ENCODE measurements around the gene CPED1. TPM values are rescaled to one million over a fixed set of nuclear protein-coding genes. Genes with fewer than 3 reads are reported as not detected.
"Not testable (repeated sequence)": the region's sequence is repeated elsewhere in the genome, so short reads cannot be mapped to it uniquely, and the experiment has no call there.

The CPED1 gene
- total RNA-seq, 4 donors from 2014 or later, result 1.3 to 5.6 (median 3.6) TPM

DNA sequence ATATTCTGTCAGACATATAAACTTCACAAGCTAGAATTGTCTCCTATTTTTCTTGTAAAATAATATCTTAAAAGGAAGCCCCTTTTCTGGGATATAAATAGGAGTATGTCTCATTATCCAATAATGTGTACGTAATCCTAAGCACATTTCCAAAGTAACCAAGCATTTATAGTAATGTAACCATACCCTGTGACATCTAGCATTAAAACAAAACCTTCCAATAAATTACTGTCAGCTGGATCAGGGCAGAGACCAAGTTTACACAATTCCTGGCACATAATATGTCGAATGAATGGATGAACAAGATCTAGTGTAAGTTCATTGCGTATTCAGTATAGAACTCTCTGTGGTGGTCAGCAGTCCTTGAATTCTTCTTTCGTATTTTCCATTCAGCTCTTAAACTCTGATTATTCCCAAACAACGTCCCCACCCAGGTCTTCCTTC lies 14.3 kb downstream of the CPED1 start:
- Histone ChIP-seq H3K4me3 (no peak overlapping the region), H3K27me3 (no peaks in the 10 kb centered on the region), H3K27ac (no peak overlapping the region), H3K4me1 (peaks cover 6% of the 10 kb centered on the region), H3K9me3 (no peaks in the 10 kb centered on the region), H3K36me3 (no peaks in the 10 kb centered on the region)
- DNase-seq (ENCODE audit: low spot score in 2 of 2), result no peak
- TF ChIP-seq EP300 (IDR thresholded peaks at IDR 0.05) (no peak), POLR2A (IDR thresholded peaks at IDR 0.05) (no peak), POLR2AphosphoS5 (IDR thresholded peaks at IDR 0.05) (no peak)
- TF ChIP-seq, protein P1, sequence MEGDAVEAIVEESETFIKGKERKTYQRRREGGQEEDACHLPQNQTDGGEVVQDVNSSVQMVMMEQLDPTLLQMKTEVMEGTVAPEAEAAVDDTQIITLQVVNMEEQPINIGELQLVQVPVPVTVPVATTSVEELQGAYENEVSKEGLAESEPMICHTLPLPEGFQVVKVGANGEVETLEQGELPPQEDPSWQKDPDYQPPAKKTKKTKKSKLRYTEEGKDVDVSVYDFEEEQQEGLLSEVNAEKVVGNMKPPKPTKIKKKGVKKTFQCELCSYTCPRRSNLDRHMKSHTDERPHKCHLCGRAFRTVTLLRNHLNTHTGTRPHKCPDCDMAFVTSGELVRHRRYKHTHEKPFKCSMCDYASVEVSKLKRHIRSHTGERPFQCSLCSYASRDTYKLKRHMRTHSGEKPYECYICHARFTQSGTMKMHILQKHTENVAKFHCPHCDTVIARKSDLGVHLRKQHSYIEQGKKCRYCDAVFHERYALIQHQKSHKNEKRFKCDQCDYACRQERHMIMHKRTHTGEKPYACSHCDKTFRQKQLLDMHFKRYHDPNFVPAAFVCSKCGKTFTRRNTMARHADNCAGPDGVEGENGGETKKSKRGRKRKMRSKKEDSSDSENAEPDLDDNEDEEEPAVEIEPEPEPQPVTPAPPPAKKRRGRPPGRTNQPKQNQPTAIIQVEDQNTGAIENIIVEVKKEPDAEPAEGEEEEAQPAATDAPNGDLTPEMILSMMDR (IDR thresholded peaks at IDR 0.05), result no peak
- 82% methylated on average over 5 of the region's 5 CpGs for WGBS

DNA sequence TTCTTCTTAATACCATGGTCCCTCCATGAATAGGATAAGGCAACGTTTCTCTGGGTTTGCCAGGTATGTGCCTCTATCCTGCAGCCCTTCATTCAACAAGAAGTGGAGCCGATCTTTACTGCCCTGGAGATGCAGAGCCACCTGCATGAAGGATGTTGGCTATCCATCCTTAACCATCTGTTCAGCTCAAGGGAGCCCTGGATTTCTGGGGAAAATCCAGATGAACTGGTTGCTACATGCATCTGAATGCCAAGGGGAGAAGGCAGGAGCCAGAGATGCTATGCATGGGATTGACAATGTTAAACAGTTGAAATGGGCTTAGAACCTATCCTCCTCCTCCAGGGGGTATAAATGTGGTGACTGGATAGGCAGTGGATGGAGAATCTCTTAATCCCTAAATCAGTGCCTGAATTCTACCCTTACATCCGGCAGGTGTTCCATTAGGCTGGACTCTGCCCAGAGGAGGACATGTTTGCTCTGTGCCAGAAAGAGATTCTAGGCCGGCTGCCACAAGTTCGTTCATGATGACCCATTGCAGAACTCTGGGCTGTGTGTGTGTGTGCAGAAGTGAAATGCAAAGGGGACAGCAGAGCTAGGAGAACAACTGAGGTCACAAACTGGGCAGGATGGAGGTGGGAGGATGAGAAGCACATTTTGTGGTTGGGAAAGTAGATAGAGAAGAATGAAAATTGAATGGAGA lies 15.6 kb downstream of the CPED1 start:
- no peak overlapping the region for H3K4me3 ChIP-seq
- TF ChIP-seq EP300 (IDR thresholded peaks at IDR 0.05), result no peak
- TF ChIP-seq, protein P1 (IDR thresholded peaks at IDR 0.05), result no peak
- TF ChIP-seq POLR2A (IDR thresholded peaks at IDR 0.05), result no peak
- no peak for TF ChIP-seq POLR2AphosphoS5 (IDR thresholded peaks at IDR 0.05)
- no peaks in the 10 kb centered on the region for H3K27me3 ChIP-seq
- H3K36me3 ChIP-seq, result no peaks in the 10 kb centered on the region
- DNase-seq (ENCODE audit: low spot score in 2 of 2), result no peak
- 53% methylated on average over 5 of the region's 5 CpGs for WGBS
- peaks cover 6% of the 10 kb centered on the region for H3K4me1 ChIP-seq
- no peaks in the 10 kb centered on the region for H3K9me3 ChIP-seq
- H3K27ac ChIP-seq, result no peak overlapping the region

DNA sequence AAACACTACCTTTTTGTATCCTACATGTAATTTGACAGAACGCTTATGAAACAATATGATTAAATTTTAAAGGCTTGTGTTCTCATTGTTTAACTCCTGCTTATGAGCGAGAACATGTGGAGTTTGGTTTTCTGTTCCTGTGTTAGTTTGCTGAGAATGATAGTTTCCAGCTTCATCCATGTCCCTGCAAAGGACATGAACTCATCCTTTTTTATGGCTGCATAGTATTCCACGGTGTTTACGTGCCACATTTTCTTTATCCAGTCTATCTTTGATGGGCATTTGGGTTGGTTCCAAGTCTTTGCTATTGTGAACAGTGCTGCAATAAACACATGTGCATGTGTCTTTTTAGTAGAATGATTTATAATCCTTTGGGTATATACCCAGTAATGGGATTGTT lies 16.5 kb downstream of the CPED1 start:
- not testable (repeated sequence) for H3K4me3 ChIP-seq; H3K9me3 ChIP-seq; H3K27ac ChIP-seq; H3K27me3 ChIP-seq; H3K4me1 ChIP-seq; DNase-seq (ENCODE audit: low spot score in 2 of 2); H3K36me3 ChIP-seq
- WGBS, result 97% methylated on average over 4 of the region's 4 CpGs

DNA sequence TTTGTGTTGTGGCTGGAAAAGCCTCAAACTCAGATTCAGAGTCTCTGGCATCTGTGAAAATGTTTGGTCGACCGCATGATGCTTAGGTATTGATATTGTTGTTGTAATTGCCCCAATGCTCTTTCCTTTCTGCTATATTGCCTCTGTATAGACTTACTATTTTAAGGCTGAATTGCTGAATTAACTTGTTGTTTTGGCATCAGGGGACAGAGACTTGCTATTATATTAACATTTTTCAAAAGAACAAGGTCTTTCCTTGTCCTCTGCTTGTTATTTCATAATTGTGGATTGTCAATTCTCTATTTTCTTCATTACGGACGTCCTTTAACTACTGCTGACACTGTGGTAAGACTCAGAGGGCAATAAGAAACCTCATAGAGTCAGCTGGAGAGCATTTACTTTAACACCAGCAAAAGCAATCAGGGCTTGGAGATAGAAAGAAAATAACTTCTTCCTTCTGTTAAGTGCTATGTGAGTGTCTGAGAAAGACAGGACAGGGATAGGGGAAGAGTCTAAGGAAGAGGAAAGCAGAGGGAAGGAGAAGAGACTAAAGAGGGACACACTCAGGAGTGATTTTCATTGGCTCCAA lies 17.6 kb downstream of the CPED1 start:
- no peak for DNase-seq (ENCODE audit: low spot score in 2 of 2)
- no peak overlapping the region for H3K4me3 ChIP-seq
- H3K27me3 ChIP-seq, result no peaks in the 10 kb centered on the region
- no peaks in the 10 kb centered on the region for H3K9me3 ChIP-seq
- no peaks in the 10 kb centered on the region for H3K36me3 ChIP-seq
- WGBS, result 62% methylated on average over 4 of the region's 4 CpGs
- peaks cover 6% of the 10 kb centered on the region for H3K4me1 ChIP-seq
- H3K27ac ChIP-seq, result no peak overlapping the region
- TF ChIP-seq POLR2AphosphoS5 (IDR thresholded peaks at IDR 0.05) (no peak), EP300 (IDR thresholded peaks at IDR 0.05) (no peak)
- TF ChIP-seq, protein P1 (IDR thresholded peaks at IDR 0.05), result no peak

DNA sequence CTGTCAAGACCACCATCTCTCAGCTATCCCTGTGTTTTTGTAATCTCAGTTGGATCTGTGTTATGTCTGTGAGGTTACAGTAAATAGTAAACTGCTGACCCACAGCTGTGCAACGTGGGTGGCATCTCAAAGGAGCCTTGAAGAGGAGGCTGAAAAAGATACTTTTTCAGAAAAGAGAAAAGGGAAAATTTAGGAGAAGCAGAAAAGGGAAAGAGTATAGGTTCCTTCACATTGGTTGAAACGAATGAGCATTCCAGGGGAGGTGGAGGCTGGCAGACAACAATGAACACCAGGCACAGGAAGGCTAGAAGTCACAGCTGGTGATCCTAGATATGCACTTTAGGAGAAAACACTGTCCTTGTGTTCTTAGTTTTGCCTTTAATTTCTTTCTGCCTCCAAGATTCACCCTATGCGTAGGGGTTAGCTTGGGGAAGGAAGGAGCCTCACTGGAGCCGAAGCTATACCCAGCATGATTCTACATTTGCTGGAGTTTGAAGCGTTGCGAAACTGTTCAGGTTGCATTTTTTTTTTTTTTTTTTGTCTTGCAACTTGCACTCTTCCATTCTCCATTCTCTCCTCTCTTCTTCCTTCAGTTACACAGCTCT lies 18.3 kb downstream of the CPED1 start:
- WGBS, result 74% methylated on average over 6 of the region's 6 CpGs
- Histone ChIP-seq H3K36me3 (no peaks in the 10 kb centered on the region), H3K27me3 (no peaks in the 10 kb centered on the region), H3K9me3 (no peaks in the 10 kb centered on the region), H3K4me1 (peaks cover 6% of the 10 kb centered on the region), H3K4me3 (no peak overlapping the region), H3K27ac (no peak overlapping the region)
- TF ChIP-seq POLR2AphosphoS5 (IDR thresholded peaks at IDR 0.05), result no peak
- TF ChIP-seq, protein P1 (IDR thresholded peaks at IDR 0.05), result no peak
- TF ChIP-seq EP300 (IDR thresholded peaks at IDR 0.05), result no peak
- TF ChIP-seq POLR2A (IDR thresholded peaks at IDR 0.05), result no peak
- no peak for DNase-seq (ENCODE audit: low spot score in 2 of 2)

Data from suprapubic skin (tissue), 4 donors.